ENCODE measurements around the gene ACSS1. TPM values are rescaled to one million over a fixed set of nuclear protein-coding genes. Genes with fewer than 3 reads are reported as not detected.

The ACSS1 gene
- total and polyA plus RNA-seq, 2 of the 8 experiments (the other 6 are each of a cell fraction or from before 2014, with no cell fraction given), result 2.6 to 3.4 TPM

- H2BK12ac ChIP-seq (ENCODE audit: low read depth, low read length), result no peak overlapping the region
- no peak overlapping the region for H2BK5ac ChIP-seq (ENCODE audit: low read depth, low read length)
- peaks cover 3 to 11% of the 10 kb centered on the region in 2 experiments for H4K20me1 ChIP-seq (replicated peaks in 1 of 2; ENCODE audit: control insufficient read depth in 1 of 2, insufficient read depth in 2 of 2, low read length in 2 of 2)
- no peak overlapping the region for H3K4ac ChIP-seq (replicated peaks; ENCODE audit: insufficient read length, low read depth, low read length)
- H2BK120ac ChIP-seq (replicated peaks; ENCODE audit: low read depth, low read length), result no peak overlapping the region
- H2AK5ac ChIP-seq (ENCODE audit: low read depth, low read length), result no peak overlapping the region
- no peak overlapping the region for H2BK20ac ChIP-seq (ENCODE audit: low read length)
- no peak overlapping the region for H3K56ac ChIP-seq (replicated peaks; ENCODE audit: insufficient read length, low read depth, low read length)
- H3K27me3 ChIP-seq (replicated peaks in 1 of 4; ENCODE audit: control insufficient read depth in 3 of 4, extremely low read depth in 1 of 4, insufficient read depth in 3 of 4, low read length in 3 of 4), result no peaks in the 10 kb centered on the region
- H3K9ac ChIP-seq (replicated peaks in 1 of 4; ENCODE audit: extremely low read depth in 1 of 4, low read depth in 3 of 4, low read length in 3 of 4), result no peak overlapping the region
- H3K4me2 ChIP-seq (ENCODE audit: insufficient read depth in 1 of 2, low read depth in 2 of 2, low read length in 2 of 2), result no peak overlapping the region
- H3K4me3 ChIP-seq (ENCODE audit: extremely low read depth in 1 of 4, insufficient read depth in 2 of 4, low read depth in 3 of 4, low read length in 4 of 4), result no peak overlapping the region
- no peak overlapping the region for H3K18ac ChIP-seq (ENCODE audit: extremely low read depth, low read length)
- whole genome bisulfite sequencing, 2 experiments (ENCODE audit: extremely low coverage in 1 of 2, insufficient coverage in 1 of 2, insufficient read length in 1 of 2, insufficient replicate concordance in 2 of 2, low coverage in 1 of 2, low lambda C conversion rate in 2 of 2, missing lambda C conversion rate in 1 of 2), result 85% methylated on average over 5 of the region's 5 CpGs; no CpG with 5 or more reads in 1 of the 2 experiments
- H3K9me3 ChIP-seq (ENCODE audit: insufficient read depth in 2 of 2, low read depth in 1 of 2, low read length in 1 of 2), result no peaks in the 10 kb centered on the region
- no peak overlapping the region for H3K23ac ChIP-seq (ENCODE audit: insufficient read length)
- H3K27ac ChIP-seq (ENCODE audit: low read depth, low read length), result no peak overlapping the region
- DNase-seq (ENCODE audit: low read depth in 1 of 2, low spot score in 2 of 2) (no peak), FAIRE-seq (no peak)
- H3K14ac ChIP-seq (ENCODE audit: insufficient read length), result no peak overlapping the region
- POLR2A ChIA-PET (ENCODE audit: partially characterized antibody), result no interaction called here
- CTCF ChIA-PET (ENCODE audit: partially characterized antibody), result interaction anchor here (1.1 kb wide), 1 partner anchor 643 kb away, joined by 3 read pairs; no protein-coding TSS in a partner anchor
- no peaks in the 10 kb centered on the region for H3K4me1 ChIP-seq (replicated peaks in 1 of 4; ENCODE audit: control insufficient read depth in 3 of 4, insufficient read depth in 4 of 4, low read length in 3 of 4)
- no peaks in the 10 kb centered on the region for H3K79me2 ChIP-seq (ENCODE audit: control insufficient read depth in 1 of 2, insufficient read depth in 2 of 2, low read length in 2 of 2)
- H4K5ac ChIP-seq (ENCODE audit: insufficient read length, low read depth, low read length), result no peak overlapping the region
- H3K79me1 ChIP-seq (ENCODE audit: low read depth, low read length), result no peaks in the 10 kb centered on the region
- no peaks in the 10 kb centered on the region for H3K23me2 ChIP-seq (ENCODE audit: low read depth, low read length)
- no peak overlapping the region for H4K91ac ChIP-seq (replicated peaks; ENCODE audit: insufficient read length, low read length)
- no peak overlapping the region for H4K8ac ChIP-seq (ENCODE audit: extremely low read depth, insufficient read depth, low read length)
- peaks cover 6 to 29% (median 20%) of the 10 kb centered on the region in 4 experiments; a peak in 7 of 8 replicates for H3K36me3 ChIP-seq (ENCODE audit: control insufficient read depth in 2 of 4, insufficient read depth in 4 of 4, low read length in 3 of 4)
- no peak overlapping the region for H2AFZ ChIP-seq (ENCODE audit: low read length)
- H2BK15ac ChIP-seq (ENCODE audit: low read length), result no peak overlapping the region
- TF ChIP-seq NRF1 (IDR thresholded peaks at IDR 0.05; ENCODE audit: low read depth, low read length) (no peak), SAP30 (IDR thresholded peaks at IDR 0.05; ENCODE audit: insufficient read depth, insufficient replicate concordance, low read length) (no peak), YY1 (IDR thresholded peaks at IDR 0.05; ENCODE audit: low read depth, low read length) (no peak), SIRT6 (IDR thresholded peaks at IDR 0.05; ENCODE audit: low read length) (no peak), RFX5 (IDR thresholded peaks at IDR 0.05; ENCODE audit: borderline replicate concordance, low read depth, low read length) (no peak), JUN (IDR thresholded peaks at IDR 0.05; ENCODE audit: low read depth, low read length) (no peak), CBX8 (IDR thresholded peaks at IDR 0.05; ENCODE audit: borderline replicate concordance, low read depth, low read length) (no peak), KDM1A (IDR thresholded peaks at IDR 0.05; ENCODE audit: borderline replicate concordance, low read length) (no peak), USF2 (IDR thresholded peaks at IDR 0.05; ENCODE audit: low read length) (no peak), CEBPB (IDR thresholded peaks at IDR 0.05; ENCODE audit: low read depth, low read length) (no peak), SP2 (IDR thresholded peaks at IDR 0.05; ENCODE audit: low read length) (no peak), POU5F1 (IDR thresholded peaks at IDR 0.05; ENCODE audit: low read depth, low read length) (no peak), TBP (IDR thresholded peaks at IDR 0.05; ENCODE audit: low read depth, low read length) (no peak), PHF8 (conservative IDR thresholded peaks at IDR 0.05; ENCODE audit: low read depth, low read length) (no peak)
These were observed 89.6 kb downstream of the ACSS1 start for GRCh38 chr20:24968278-24968800.
